ENCODE data around the gene GCK.

GCK gene

DNA sequence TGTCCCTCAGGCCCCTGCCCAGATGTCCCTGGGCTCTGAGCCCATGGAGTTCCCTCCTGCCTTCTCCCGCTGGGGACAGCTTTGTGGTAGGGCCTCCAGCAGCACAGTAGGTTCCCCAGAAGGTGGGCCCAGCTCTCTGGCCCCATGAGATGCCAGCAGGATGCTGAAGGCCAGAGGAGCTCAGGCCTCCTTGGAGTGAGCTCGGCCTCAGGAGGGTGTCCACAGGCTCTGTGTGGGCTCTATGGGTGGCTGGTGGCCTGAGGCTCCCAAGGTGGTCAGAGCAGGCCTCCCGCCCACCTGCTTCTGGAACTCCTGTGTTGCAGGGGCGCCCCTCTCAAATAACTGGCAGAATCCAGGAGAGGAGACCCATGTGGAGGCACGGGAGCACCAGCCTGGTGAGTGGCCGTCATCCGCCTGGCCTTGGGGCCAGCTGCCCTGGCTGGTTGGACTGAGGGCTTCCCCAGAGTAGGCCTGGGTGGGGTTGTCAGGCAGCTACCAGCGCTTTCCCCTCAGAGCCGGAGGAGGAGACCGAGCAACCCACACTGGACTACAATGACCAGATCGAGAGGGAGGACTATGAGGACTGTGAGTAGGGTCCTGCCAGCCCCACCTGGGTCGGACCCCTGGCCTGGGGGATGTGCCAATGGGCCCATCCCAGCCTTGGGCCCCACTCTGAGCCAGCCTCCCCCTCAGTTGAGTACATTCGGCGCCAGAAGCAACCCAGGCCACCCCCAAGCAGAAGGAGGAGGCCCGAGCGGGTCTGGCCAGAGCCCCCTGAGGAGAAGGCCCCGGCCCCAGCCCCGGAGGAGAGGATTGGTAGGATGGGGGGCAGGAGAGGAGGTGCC is 81.9 kb downstream of the GCK start:
- TF ChIP-seq, protein P1, sequence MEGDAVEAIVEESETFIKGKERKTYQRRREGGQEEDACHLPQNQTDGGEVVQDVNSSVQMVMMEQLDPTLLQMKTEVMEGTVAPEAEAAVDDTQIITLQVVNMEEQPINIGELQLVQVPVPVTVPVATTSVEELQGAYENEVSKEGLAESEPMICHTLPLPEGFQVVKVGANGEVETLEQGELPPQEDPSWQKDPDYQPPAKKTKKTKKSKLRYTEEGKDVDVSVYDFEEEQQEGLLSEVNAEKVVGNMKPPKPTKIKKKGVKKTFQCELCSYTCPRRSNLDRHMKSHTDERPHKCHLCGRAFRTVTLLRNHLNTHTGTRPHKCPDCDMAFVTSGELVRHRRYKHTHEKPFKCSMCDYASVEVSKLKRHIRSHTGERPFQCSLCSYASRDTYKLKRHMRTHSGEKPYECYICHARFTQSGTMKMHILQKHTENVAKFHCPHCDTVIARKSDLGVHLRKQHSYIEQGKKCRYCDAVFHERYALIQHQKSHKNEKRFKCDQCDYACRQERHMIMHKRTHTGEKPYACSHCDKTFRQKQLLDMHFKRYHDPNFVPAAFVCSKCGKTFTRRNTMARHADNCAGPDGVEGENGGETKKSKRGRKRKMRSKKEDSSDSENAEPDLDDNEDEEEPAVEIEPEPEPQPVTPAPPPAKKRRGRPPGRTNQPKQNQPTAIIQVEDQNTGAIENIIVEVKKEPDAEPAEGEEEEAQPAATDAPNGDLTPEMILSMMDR (conservative IDR thresholded peaks at IDR 0.05; ENCODE audit: low read depth, low read length) = no peak
- DNase-seq (ENCODE audit: low read depth) = no peak
- H3K4me3 ChIP-seq (ENCODE audit: low read depth, low read length) = no peak overlapping the region

DNA sequence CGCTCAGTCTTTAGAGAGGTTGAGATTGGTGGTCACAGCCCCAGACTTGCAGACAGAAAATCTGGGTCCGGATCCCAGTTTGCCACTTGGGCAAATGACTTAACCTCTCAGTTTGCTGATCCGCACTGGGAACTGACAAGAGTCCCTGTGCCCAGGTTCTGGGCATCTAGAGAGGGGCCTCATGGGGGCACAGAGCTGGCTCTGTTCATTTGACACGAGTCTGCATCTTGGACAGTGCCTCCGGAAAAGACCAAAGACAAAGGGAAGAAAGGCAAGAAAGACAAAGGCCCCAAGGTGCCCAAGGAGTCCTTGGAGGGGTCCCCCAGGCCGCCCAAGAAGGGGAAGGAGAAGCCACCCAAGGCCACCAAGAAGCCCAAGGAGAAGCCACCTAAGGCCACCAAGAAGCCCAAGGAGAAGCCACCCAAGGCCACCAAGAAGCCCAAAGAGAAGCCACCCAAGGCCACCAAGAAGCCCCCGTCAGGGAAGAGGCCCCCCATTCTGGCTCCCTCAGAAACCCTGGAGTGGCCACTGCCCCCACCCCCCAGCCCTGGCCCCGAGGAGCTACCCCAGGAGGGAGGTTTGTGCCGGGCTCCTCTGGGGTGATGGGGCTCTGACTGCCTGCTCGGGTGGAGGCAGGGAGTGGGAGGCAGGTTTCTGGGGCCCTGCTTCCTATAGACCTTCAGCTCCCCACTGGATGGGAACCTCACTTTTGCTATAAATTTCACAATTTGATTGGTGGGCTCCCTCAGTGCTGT is 82.8 kb downstream of the GCK start:
- no peak for DNase-seq (ENCODE audit: low read depth)

DNA sequence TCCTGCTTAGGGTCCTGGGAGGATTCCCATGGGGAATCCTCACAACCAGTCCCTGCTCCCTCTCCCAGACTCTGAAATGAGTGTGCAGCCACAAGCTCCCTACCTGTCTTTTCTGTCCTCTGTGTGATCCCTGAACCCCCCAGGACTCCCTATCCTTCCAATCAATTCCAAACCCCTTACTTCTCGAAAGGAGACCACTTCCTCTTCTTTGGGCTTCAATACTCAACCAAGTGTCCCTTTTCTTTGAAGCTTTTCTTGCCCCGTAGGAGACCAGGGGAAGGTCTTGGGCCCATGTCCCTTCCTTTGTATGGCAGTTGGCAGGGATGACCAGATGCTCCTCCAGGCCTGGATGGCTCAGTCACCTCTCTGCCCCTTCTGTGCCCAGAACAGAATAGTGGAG is 83.4 kb downstream of the GCK start:
- TF ChIP-seq, protein P1 (conservative IDR thresholded peaks at IDR 0.05; ENCODE audit: low read depth, low read length) = no peak
- peak overlapping the region; percentile 53 for H3K4me3 ChIP-seq (ENCODE audit: low read depth, low read length)
- DNase-seq (ENCODE audit: low read depth) = no peak

More for the DNA sequence above, 82.8 kb downstream of the GCK start:
- no peak overlapping the region for H3K4me3 ChIP-seq (ENCODE audit: low read depth, low read length)
- TF ChIP-seq, protein P1 (conservative IDR thresholded peaks at IDR 0.05; ENCODE audit: low read depth, low read length) = no peak

DNA sequence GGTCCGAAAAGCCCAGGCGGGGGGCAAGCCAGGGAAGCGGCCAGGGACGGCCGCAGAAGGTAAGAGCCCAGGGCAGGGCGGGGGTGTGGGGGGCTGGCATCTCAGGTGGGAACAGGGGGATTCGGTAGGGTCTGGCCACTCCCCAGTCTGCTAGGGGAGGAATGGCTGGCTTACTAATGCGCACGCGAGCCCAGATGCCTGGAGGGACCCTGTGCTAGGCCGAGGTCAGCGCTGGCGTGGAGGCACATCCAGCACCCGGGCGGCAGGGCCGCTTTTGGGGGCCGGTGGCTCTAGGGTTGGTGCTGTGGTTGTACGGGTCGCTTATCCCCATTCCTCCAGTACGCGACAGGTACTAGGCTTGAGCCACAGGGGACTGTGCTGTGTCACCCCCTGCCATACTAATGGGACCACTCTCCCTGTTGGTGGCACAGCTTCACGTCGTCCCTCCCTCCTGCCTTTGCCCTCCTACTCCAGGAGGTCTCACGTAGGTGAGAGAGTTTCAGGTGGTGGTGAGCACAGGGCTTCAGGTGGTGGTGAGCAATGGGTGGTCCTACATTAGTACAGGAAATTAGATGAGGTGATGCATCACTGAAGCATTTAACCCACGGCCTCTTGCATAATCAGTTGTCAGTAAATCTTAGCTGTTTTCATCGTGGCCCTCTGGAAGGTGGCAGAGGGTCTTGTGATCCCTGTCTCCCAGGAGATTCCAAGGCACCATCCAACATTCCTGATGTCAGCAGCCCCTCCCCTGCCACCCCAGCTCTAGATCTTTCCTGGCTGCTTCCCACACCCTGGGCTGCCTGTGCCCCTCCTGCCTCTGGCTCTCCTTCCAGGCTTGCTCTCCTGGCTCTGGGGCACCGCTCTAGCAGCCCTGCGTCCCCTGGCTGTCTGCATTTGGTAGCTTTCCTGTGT is 84.1 kb downstream of the GCK start:
- TF ChIP-seq, protein P1 (conservative IDR thresholded peaks at IDR 0.05; ENCODE audit: low read depth, low read length) = peak; percentile 20

DNA sequence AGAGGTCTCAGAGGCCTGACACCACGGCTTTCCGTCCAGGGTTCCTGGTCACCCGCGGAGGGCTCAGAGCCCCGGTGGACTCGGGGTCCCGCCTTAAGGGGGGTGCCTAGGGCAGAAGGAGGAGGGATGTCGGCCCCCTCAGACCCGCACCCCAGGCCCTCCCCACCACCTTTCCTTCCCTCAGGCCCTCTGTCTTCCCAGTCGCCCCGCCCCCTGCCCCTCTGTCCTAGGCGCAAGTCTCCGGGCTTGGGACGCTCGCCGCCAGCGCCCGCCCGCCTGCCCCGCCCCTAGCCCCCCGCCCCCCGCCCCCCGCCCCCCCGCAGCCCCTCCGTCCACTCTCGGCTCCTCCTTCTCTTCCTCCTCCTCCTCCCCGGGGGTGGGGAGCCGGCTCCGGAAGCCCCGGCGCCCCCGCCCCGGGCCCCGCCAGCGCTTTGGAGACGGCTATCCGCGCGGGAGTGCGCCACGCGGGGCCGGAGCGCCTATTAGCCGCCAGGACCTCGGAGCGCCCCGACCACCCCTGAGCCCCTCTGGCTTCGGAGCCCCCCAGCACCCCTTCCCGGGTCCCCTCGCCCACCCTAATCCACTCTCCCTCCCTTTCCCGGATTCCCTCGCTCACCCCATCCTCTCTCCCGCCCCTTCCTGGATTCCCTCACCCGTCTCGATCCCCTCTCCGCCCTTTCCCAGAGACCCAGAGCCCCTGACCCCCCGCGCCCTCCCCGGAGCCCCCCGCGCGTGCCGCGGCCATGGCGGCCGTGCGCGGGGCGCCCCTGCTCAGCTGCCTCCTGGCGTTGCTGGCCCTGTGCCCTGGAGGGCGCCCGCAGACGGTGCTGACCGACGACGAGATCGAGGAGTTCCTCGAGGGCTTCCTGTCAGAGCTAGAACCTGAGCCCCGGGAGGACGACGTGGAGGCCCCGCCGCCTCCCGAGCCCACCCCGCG is 85.0 kb downstream of the GCK start, which contains the start of gene AEBP1:
TSS of gene AEBP1 (plus strand) at position 423 of the 937 bp plus-strand sequence. CDS start at position 744, 321 bp downstream.
- peak; percentile 48 for DNase-seq (ENCODE audit: low read depth)
- H3K4me3 ChIP-seq (ENCODE audit: low read depth, low read length) = peak within 1 kb of the TSS; percentile 53
- TF ChIP-seq, protein P1 (conservative IDR thresholded peaks at IDR 0.05; ENCODE audit: low read depth, low read length) = no peak

More for the DNA sequence above, 84.1 kb downstream of the GCK start:
- peak; percentile 76 for DNase-seq (ENCODE audit: low read depth)
- peak overlapping the region; percentile 53 for H3K4me3 ChIP-seq (ENCODE audit: low read depth, low read length)

Measured in choroid plexus epithelial cell (primary cell).